AG04450 (cell line): ENCODE results near the gene NPL. TPM values are rescaled to one million over a fixed set of nuclear protein-coding genes. Genes with fewer than 3 reads are reported as not detected.

ENCODE experiments used
- CTCF ChIA-PET: fragments of 300-600, 350-600 bp; formaldehyde crosslinking; extraction: SDS; loops from one replicate; lab custom pipeline; 2022; ENCODE audit warnings: antibody characterized with exemption, inconsistent platforms; lab: Charles Lee
- POLR2A ChIA-PET: fragments of 350-600 bp; formaldehyde crosslinking; extraction: SDS; loops from one replicate; lab custom pipeline; 2021; ENCODE audit warnings: antibody characterized with exemption, inconsistent platforms; lab: Yijun Ruan, JAX
- DNase-seq: peaks from one replicate; pipeline ENCODE4 v3.0.0-alpha.2; 2011; ENCODE audit warnings: low read depth, low spot score
- H3K27ac ChIP-seq: one replicate; pipeline ENCODE4 v1.5.1; 2012; ENCODE audit warnings: low read depth, low read length, control low read depth
- H3K27me3 ChIP-seq: one replicate; pipeline ENCODE4 v1.6.0; 2012; ENCODE audit warnings: low read length; ENCODE audit not compliant: control insufficient read depth, insufficient read depth
- H3K4me3 ChIP-seq: 2 replicates; pipeline ENCODE4 v1.5.1; 2011; ENCODE audit warnings: mild to moderate bottlenecking, low read depth, low read length, control low read depth
- H3K9me3 ChIP-seq: 2 replicates; pipeline ENCODE4 v1.5.1; 2012; ENCODE audit warnings: low read length; ENCODE audit not compliant: control insufficient read depth, insufficient read depth
- CTCF ChIP-seq: IDR thresholded peaks from 2 replicates; pipeline ENCODE4 v1.5.1; 2011; ENCODE audit warnings: low read depth, low read length, control low read depth, inconsistent platforms
- polyA plus RNA-seq: library from polyadenylated mRNA; depleted of rRNA; stranded (reverse); fragments of >200 nt; gene quantifications from 2 replicates; pipeline ENCODE4 v1.2.3, GENCODE V29; 2011

Gene NPL
- polyA plus RNA-seq, 1 experiment = 0.55 TPM

DNA sequence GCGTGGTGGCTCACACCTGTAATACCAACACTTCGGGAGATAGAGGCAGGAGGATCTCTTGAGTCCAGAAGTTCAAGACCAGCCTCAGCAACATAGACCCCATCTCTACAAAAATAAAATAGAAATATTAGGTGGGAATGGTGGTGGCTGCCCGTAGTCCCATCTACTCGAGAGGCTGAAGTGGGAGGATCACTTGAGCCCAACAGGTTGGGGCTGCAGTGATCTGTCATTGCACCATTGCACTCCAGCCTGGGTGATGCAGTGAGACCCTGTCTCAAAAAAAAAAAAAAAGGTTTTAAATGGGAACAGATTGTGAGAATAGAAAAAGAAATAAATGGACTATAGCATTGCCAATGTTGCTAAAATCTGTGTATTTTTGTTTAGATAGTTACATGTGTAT lies 60.7 kb downstream of the NPL start:
- H3K27me3 ChIP-seq = no peaks in the 10 kb centered on the region
- CTCF ChIA-PET = no interaction called here
- TF ChIP-seq CTCF = no peak

DNA sequence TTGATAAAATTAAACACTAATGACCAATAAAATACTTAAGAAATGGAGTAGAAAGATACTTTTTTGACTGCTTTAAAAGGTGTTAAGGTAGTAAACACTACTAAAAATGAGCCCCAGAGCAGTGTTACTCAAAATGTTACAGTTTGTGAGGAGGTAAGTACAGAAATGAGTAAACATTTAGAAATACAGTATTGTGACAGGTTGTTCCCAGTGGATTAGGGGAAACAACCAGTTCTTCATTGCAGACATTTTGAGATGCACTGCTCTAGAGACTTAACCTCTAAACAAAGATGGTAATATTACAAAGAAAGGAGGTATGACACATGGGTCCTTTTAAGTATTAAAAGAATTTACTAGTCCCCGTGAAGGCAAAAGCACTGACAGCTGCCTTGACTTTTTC lies 62.3 kb downstream of the NPL start:
- Histone ChIP-seq H3K27ac (no peak overlapping the region), H3K9me3 (no peaks in the 10 kb centered on the region), H3K4me3 (no peak overlapping the region), H3K27me3 (no peaks in the 10 kb centered on the region)
- no peak for TF ChIP-seq CTCF
- no peak for DNase-seq
- ChIA-PET CTCF (no interaction called here), POLR2A (no interaction called here)

More for the DNA sequence above, 60.7 kb downstream of the NPL start:
- Histone ChIP-seq H3K27ac (no peak overlapping the region), H3K9me3 (no peaks in the 10 kb centered on the region), H3K4me3 (no peak overlapping the region)
- no peak for DNase-seq
- POLR2A ChIA-PET = no interaction called here

DNA sequence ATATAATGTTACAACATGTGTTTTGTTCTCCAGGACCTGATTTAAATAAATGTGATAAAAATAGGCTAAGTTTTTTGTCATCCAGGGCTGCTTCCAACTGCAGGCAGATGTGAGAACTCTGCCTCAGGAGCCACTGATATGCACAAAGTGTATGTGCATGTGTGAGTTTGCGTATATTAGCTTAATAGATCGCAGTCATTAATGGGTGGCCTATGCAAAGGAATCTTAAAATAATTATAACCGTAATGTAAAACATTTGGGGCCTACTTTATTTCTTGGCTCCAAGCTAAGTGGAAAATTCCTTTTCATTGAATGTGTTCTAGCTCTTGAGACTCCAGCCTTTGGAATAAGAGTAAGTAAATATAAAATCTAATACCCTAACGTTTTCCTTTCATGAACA lies 66.3 kb downstream of the NPL start:
- CTCF ChIA-PET = no interaction called here

DNA sequence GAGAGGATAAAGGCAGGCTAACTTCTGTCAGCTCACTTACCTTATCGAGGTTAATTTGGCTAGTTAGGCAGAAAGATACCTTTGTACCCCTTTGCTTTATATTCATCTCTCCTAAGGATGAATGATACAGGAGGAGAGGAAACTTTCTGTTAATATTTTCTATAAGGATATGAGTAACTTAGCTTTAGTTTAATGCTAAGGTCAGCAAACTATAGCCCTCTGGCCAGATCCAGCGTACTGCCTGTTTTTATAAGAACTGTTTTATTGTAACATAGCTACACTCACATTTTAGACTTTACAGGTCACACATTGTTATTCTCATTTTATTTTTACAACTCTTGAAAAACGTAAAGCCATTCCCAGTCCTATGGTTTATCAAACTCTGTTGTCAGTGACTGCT lies 67.6 kb downstream of the NPL start:
- CTCF ChIA-PET = no interaction called here
- DNase-seq = no peak

More for the DNA sequence above, 66.3 kb downstream of the NPL start:
- Histone ChIP-seq H3K9me3 (no peaks in the 10 kb centered on the region), H3K27me3 (no peaks in the 10 kb centered on the region), H3K4me3 (no peak overlapping the region), H3K27ac (no peak overlapping the region)
- no peak for DNase-seq
- no peak for TF ChIP-seq CTCF
- POLR2A ChIA-PET = interaction anchor here (0.7 kb wide), 1 partner anchor 215 kb away, joined by 4 read pairs; no protein-coding TSS in a partner anchor

GRCh38 chr1:182860658-182861057 lies 71.1 kb downstream of the NPL start:
- DNase-seq = no peak
- CTCF ChIA-PET = no interaction called here
- Histone ChIP-seq H3K27me3 (no peaks in the 10 kb centered on the region), H3K27ac (no peak overlapping the region), H3K4me3 (no peak overlapping the region), H3K9me3 (no peaks in the 10 kb centered on the region)
- TF ChIP-seq CTCF = no peak
- POLR2A ChIA-PET = no interaction called here

More for the DNA sequence above, 67.6 kb downstream of the NPL start:
- POLR2A ChIA-PET = interaction anchor here (0.7 kb wide), 1 partner anchor 280 kb away, joined by 3 read pairs; no protein-coding TSS in a partner anchor
- Histone ChIP-seq H3K9me3 (no peaks in the 10 kb centered on the region), H3K4me3 (no peak overlapping the region), H3K27me3 (no peaks in the 10 kb centered on the region), H3K27ac (no peak overlapping the region)
- no peak for TF ChIP-seq CTCF
